HG03342 (cell line): Measurements from ENCODE around the gene AIMP1.
"Not testable (repeated sequence)": the region's sequence is repeated elsewhere in the genome, so short reads cannot be mapped to it uniquely, and the experiment has no call there.

Experiments used
- ATAC-seq: cut with Tn5 transposase; IDR thresholded peaks from one replicate; pipeline ENCODE4 v1.9.1; 2021; ENCODE audit warnings: mild to moderate bottlenecking, moderate library complexity; ENCODE audit not compliant: unreplicated experiment

The AIMP1 gene

GRCh38 chr4:106344647-106344970, 28.3 kb downstream of the AIMP1 start:
- ATAC-seq = no peak

- no peak for ATAC-seq
These were observed 30.8 kb downstream of the AIMP1 start for GRCh38 chr4:106347167-106347566.

GRCh38 chr4:106351016-106351415, 34.7 kb downstream of the AIMP1 start:
- no peak for ATAC-seq

- no peak for ATAC-seq
These were observed 37.4 kb downstream of the AIMP1 start for GRCh38 chr4:106353786-106354185.

- no peak for ATAC-seq
These were observed 38.8 kb downstream of the AIMP1 start for GRCh38 chr4:106355193-106355592.

- no peak for ATAC-seq
These were observed 42.5 kb downstream of the AIMP1 start for GRCh38 chr4:106358899-106359298.

GRCh38 chr4:106362086-106362825, 45.9 kb downstream of the AIMP1 start:
- ATAC-seq = no peak

- ATAC-seq = no peak
These were observed 47.9 kb downstream of the AIMP1 start for GRCh38 chr4:106364282-106364681.

- no peak for ATAC-seq
These were observed 49.3 kb downstream of the AIMP1 start for GRCh38 chr4:106365613-106366012.

GRCh38 chr4:106366026-106366425, 49.7 kb downstream of the AIMP1 start:
- no peak for ATAC-seq

GRCh38 chr4:106367072-106367471, 50.7 kb downstream of the AIMP1 start:
- ATAC-seq = no peak

- ATAC-seq = no peak
These were observed 52.3 kb downstream of the AIMP1 start, which contains the start of gene GIMD1 for GRCh38 chr4:106368678-106369077. Gene GIMD1, minus strand, starts transcription at chr4:106368778. Its CDS starts 1,343 bp downstream, at chr4:106367435.

GRCh38 chr4:106369456-106370060, 53.2 kb downstream of the AIMP1 start:
- peak; percentile 70 for ATAC-seq

- no peak for ATAC-seq
These were observed 53.9 kb downstream of the AIMP1 start for GRCh38 chr4:106370214-106370613.

- ATAC-seq = no peak
These were observed 54.8 kb downstream of the AIMP1 start for GRCh38 chr4:106371161-106371560.

GRCh38 chr4:106373026-106373425, 56.7 kb downstream of the AIMP1 start:
- no peak for ATAC-seq

GRCh38 chr4:106380179-106380578, 63.8 kb downstream of the AIMP1 start:
- ATAC-seq = no peak

- ATAC-seq = no peak
These were observed 68.5 kb downstream of the AIMP1 start for GRCh38 chr4:106384878-106385277.

- no peak for ATAC-seq
These were observed 69.6 kb downstream of the AIMP1 start for GRCh38 chr4:106385853-106386393.

GRCh38 chr4:106395582-106395981, 79.2 kb downstream of the AIMP1 start:
- no peak for ATAC-seq

- not testable (repeated sequence) for ATAC-seq
These were observed 82.5 kb downstream of the AIMP1 start for GRCh38 chr4:106398898-106399297.
